Measurements from ENCODE around the gene GIGYF2. TPM values are rescaled to one million over a fixed set of nuclear protein-coding genes. Genes with fewer than 3 reads are reported as not detected.
A peak's percentile ranks its signal among the peaks of the same experiment; 100 is the strongest.

GIGYF2 gene
- total and polyA plus RNA-seq, 2 of the 13 experiments (the other 11 are each of a cell fraction or from before 2014, with no cell fraction given) = 44.9 to 73.5 TPM

- no peak for TF ChIP-seq ZNF496 (CRISPR knock-in tag; IDR thresholded peaks at IDR 0.05; ENCODE audit: insufficient replicate concordance)
- no peak for TF ChIP-seq TFDP1 (CRISPR knock-in tag; IDR thresholded peaks at IDR 0.05; ENCODE audit: borderline replicate concordance)
- no peak for TF ChIP-seq ZNF280D (CRISPR knock-in tag; IDR thresholded peaks at IDR 0.05)
- TF ChIP-seq ZNF761 (CRISPR knock-in tag; conservative IDR thresholded peaks at IDR 0.05) = no peak
- TF ChIP-seq BRF2 (CRISPR knock-in tag; IDR thresholded peaks at IDR 0.05) = no peak
- no peak for TF ChIP-seq SNRNP70 (IDR thresholded peaks at IDR 0.05; ENCODE audit: low read depth, low read length)
- no peak for TF ChIP-seq CREB1 (IDR thresholded peaks at IDR 0.05)
- TF ChIP-seq CREB1 (CRISPR knock-in tag; IDR thresholded peaks at IDR 0.05) = no peak
- no peak for TF ChIP-seq MAFF (IDR thresholded peaks at IDR 0.05; ENCODE audit: low read depth, low read length)
- peak; percentile 92 for TF ChIP-seq HNRNPL (IDR thresholded peaks at IDR 0.05; ENCODE audit: low read depth, low read length)
- no peak for TF ChIP-seq FOXK2 (IDR thresholded peaks at IDR 0.05)
- no peak for TF ChIP-seq ZNF605 (CRISPR knock-in tag; IDR thresholded peaks at IDR 0.05)
- TF ChIP-seq ZNF776 (CRISPR knock-in tag; IDR thresholded peaks at IDR 0.05) = peak; percentile 85
- 0 out of 2 replicates have a peak, but pooled peaks have one; percentile 13 for TF ChIP-seq TBX2 (CRISPR knock-in tag; IDR thresholded peaks at IDR 0.05; ENCODE audit: borderline replicate concordance)
- no peak for TF ChIP-seq ZNF562 (CRISPR knock-in tag; IDR thresholded peaks at IDR 0.05; ENCODE audit: borderline replicate concordance)
- 0 out of 2 replicates have a peak, but pooled peaks have one; percentile 5 for TF ChIP-seq ZNF768 (CRISPR knock-in tag; IDR thresholded peaks at IDR 0.05)
- no peak for TF ChIP-seq ZHX2 (IDR thresholded peaks at IDR 0.05; ENCODE audit: low read depth)
- no peak for TF ChIP-seq ZHX2 (CRISPR knock-in tag; IDR thresholded peaks at IDR 0.05; ENCODE audit: borderline replicate concordance)
- no peak for TF ChIP-seq MZF1 (CRISPR knock-in tag; IDR thresholded peaks at IDR 0.05; ENCODE audit: borderline replicate concordance)
- TF ChIP-seq KAT7 (CRISPR knock-in tag; IDR thresholded peaks at IDR 0.05; ENCODE audit: borderline replicate concordance) = no peak
Observed at GRCh38 chr2:232873292-232873908, 176.3 kb downstream of the GIGYF2 start (continued).
